Measurements from ENCODE around the gene WNT5B.

The WNT5B gene

DNA sequence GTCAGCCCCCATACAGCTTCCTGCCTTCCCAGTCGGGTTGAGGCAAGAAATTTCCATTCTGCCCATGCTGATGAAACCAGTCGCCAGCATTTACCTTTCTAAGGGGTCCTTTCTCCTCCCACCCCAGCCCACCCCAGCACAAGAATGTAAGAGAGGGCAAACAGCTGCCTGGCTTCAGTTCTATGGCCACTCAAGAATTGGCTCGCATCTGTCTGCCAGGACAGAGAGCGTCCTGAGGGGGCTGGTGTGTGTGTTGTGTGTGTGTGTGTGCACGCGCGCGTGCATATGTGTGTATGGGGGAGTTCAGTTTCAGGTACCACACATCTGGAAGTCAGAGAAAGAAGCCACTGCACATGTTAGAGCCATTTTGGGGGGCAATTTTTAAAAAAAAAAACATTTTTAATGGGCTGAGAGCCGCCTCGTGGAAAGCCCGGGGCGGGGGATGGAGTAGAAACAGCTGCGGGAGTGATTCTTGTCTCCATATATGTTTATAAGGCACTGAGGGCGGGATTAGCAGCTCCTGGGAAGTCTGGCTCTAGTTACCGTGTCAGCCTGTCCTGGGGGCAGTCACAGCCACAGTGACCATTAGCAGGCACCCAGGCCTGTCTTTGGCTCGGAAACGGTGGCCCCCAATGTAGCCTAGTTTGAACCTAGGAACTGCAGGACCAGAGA lies at the start of gene WNT5B:
Gene WNT5B (plus strand): TSS at position 566 of the 672 bp plus-strand sequence. CDS start 2,124 bp downstream, outside the sequence.
- no peak for DNase-seq

DNA sequence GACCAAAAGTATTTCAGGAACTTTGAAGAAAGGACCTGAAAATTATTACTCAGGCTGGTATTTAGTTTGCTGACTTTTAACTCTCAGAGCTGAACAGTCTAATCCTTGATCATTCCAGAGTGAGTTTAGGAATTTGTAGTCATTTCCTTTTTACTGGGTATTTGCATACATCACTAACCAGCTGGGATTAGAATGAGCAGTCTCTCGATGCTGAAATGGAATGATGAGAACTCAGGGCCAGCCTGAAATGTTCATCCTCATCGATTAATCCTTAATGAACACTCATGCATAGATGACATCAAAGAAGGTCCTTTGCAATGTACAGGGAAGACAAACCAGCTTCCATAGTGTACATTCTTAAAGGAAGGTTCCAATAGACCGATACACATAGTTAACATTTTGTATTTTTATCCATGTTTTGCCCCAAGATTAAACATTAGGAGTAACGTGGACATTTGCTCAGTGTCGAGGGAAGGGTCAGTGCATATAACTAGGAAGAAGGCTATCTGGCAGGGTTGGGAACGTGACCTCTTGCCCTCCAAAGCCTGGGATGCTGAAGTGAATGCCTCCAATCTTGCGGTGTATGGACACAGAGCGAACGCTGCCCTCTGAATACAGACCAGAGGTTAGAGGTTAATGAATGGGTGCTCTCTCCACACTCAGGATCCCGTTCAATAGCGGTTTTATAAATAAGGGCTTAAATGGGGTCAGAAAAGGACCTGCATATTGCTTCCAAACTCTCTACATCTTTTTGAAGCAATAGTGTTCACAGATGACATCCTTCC lies 49.2 kb upstream of the WNT5B start:
- DNase-seq = no peak

DNA sequence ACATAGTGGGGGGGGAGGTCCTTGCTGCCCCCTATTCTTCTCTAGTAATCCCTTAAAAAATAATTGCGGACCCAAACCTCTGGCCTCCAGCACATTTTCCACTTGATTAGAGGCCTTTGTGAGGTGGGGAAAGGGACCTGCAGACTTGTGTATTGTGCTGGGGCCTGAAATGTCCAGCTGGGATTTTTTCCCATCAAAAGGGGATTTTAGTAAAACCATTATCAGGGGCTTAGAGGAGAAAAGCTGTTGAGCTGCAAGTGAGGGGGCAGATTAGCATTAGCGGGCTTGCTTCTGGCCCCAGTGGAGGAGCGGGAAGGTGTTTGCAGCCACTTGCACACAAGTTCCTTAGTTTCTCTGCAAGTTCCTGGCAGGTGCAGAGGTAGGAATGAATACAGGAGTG lies 48.5 kb upstream of the WNT5B start:
- no peak for DNase-seq

GRCh38 chr12:1581973-1582708 lies 46.9 kb upstream of the WNT5B start:
- DNase-seq = no peak

DNA sequence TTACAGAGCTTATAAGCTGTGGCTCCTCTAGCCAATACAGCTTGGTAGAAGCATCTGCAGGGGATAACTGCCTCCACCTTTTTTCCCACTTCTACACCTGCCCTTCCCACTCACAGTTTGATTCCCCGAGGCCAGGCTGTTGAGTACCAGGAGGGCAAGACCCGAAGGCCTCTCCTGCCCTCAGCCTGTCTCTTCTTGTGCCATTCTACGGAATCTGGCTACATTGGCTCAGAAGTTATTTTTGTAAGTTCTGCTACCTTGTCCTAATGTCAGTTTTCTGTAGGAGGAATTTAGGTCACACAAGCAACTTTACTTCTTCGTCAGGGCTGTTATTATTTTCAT lies 46.4 kb upstream of the WNT5B start:
- DNase-seq = no peak

- DNase-seq = peak; percentile 16 to 74 (median 61)
These were observed 45.5 kb upstream of the WNT5B start for GRCh38 chr12:1583421-1584078.

DNA sequence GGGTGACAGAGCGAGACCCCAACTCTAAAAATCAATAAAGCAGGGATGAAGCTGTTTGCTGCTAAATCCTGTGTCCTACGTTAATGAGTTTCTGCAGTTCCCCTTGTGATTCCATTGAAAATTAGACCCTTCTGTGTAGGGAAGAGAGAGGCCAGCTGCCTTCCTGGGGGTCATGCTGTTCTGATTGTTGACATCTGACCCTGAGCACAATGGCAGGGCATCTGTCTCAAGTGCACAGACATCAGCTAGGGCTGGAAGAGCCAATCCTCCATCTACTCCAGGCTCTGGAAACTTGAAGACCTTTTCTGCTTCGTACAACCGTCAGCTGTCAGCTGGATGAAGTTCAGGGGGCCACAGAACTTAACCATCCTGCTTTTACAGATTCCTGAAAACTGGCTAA lies 44.7 kb upstream of the WNT5B start:
- no peak for DNase-seq

DNA sequence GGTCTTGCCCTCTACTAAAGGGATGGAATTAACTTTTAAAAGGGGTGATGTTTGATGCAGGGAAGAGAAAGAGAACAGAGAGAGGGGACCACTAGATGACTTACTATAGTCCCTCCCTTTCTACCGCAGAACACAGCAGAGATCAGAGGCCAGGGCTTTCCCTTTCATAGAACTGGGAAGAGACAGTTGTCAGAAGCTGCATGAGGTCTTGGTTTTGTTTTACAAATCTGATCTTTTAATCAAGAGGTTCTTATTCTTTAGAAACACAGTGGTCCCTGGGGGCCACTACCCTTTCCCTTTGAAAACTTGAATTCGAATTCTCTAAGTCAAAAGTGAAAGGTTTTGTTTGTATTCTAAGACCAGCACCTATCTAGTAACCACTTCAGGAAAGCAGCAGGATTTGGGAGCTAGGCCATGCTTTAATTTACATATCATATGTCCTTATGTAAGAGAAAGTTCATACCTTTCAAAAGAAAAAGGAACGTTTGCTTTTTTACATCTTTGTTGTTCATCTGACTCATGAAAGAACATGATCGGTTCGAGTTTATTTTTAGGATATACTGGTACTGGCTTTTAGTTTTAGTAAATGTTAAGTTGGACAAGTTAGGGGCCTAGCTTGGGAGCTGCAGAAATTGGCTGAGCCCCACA lies 41.0 kb upstream of the WNT5B start:
- DNase-seq = peak in 3 of 6 experiments; percentile 5 to 24 (median 8)

- no peak for DNase-seq
These were observed 40.5 kb upstream of the WNT5B start for GRCh38 chr12:1588575-1588947.

- DNase-seq = no peak
These were observed 38.6 kb upstream of the WNT5B start for GRCh38 chr12:1590221-1590979.

DNA sequence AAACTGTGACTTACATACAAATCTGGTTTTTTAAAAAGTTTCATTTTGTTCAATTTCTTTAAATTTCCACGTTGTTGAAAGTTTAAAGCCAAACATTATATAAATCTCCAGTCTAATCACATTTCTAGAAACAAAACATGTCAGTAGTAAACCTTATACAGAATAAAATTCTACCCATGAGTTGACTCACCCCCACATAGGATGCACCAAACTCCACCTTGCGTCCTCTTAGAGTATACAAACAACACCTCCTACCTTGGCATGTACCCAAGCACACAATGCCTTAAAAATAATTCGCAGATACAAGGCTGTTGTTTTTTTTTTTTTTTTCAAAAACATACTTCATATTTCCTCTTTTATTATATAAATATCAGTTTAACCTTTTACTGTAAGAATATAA lies 38.0 kb upstream of the WNT5B start:
- DNase-seq = peak in 5 of 6 experiments; percentile 5 to 53 (median 30)

DNA sequence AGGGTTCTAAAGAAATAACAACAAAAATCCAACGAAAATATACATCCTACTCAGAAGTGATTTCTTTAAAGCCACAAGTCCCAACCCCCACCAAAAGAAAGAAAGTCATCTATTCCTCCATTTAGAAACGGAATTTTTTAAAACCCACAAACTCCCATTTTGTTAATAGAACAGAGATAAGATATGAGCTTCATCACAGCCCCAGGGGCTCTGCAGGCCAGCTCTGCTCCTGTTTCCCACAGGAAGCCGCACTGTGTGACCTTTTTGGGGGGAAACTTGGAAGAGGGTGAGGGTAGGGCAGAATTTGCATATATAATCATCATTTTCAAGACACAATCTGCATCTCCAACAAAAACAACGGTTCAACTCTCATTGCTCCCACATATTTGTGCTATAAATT lies 37.5 kb upstream of the WNT5B start:
- no peak for DNase-seq

GRCh38 chr12:1592444-1593173 lies 36.4 kb upstream of the WNT5B start:
- peak; percentile 23 to 66 (median 56) for DNase-seq

- peak; percentile 47 to 70 (median 64) for DNase-seq
These were observed 35.6 kb upstream of the WNT5B start for GRCh38 chr12:1593174-1594005.

DNA sequence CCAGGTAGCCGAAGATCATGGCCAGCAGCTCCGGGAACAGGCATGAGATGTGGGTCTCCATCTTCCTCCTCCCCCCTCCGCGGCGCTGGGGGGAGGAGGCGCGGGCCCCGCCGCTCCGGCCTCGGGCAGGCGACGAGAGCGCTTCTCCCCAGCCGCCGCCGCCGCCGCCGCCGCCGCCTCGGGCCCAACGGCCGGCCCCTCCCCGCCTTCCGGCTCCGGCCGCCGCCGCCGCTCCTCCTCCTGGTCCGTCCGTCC lies 35.1 kb upstream of the WNT5B start:
- no peak for DNase-seq

- DNase-seq = peak; percentile 83 to 92 (median 86)
These were observed 34.6 kb upstream of the WNT5B start, which contains the start of gene FBXL14 for GRCh38 chr12:1594261-1595025. Gene FBXL14, minus strand, starts transcription at chr12:1594581. Its CDS starts 515 bp downstream, at chr12:1594066.

- DNase-seq = peak in 2 of 6 experiments; percentile 36 to 68
These were observed 33.9 kb upstream of the WNT5B start for GRCh38 chr12:1595026-1595561.

GRCh38 chr12:1595690-1596347 lies 33.2 kb upstream of the WNT5B start:
- DNase-seq = no peak

DNA sequence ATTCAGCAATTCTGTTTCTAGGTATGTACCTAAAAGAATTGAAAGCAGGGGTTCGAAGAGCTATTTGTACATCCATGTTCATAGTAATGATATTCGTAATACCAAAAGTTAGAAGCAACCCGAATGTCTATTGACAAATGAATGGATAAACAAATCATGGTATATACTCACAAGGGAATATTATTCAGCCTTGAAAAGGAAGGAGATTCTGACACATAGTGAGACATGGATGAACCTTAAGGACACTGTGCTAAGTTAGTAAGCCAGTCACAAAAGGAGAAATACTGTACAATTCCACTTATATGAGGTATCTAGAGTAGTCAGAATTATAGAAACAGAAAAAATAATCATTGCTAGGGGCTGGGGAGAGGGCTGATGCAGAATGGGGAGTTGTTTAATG lies 30.3 kb upstream of the WNT5B start:
- DNase-seq = no peak
